Neural cell (in vitro differentiated cells): ENCODE data around the gene HHATL. TPM values are rescaled to one million over a fixed set of nuclear protein-coding genes. Genes with fewer than 3 reads are reported as not detected.

ENCODE experiments used
- H2AFZ ChIP-seq: fragments of 200-600, 300-800 bp; sonication (generic), shearing (Covaris generic); 2 replicates; pipeline ENCODE4 v1.6.0; 2014; ENCODE audit warnings: low read depth, mild to moderate bottlenecking, antibody characterized with exemption, low read length, moderate library complexity
- H3F3A ChIP-seq: fragments of 200-600 bp; shearing (Covaris generic); 2 replicates; pipeline ENCODE4 v1.6.1; 2016; ENCODE audit warnings: mild to moderate bottlenecking, moderate library complexity, mixed read lengths, antibody characterized with exemption, low read length; ENCODE audit not compliant: insufficient read depth, poor library complexity, severe bottlenecking
- H3K27ac ChIP-seq: fragments of 200-600, 300-800 bp; sonication (generic), shearing (Covaris generic); 2 replicates; pipeline ENCODE4 v1.5.1; 2014; ENCODE audit warnings: mild to moderate bottlenecking, low read length, moderate library complexity
- H3K27me3 ChIP-seq: fragments of 300-800, 200-600 bp; sonication (generic), shearing (Covaris generic); 2 replicates; pipeline ENCODE4 v1.6.0; 2014; ENCODE audit warnings: mild to moderate bottlenecking, low read depth, low read length, moderate library complexity; ENCODE audit not compliant: insufficient read depth
- H3K36me3 ChIP-seq: fragments of 300-800, 200-600 bp; sonication (generic), shearing (Covaris generic); 2 replicates; pipeline ENCODE4 v1.5.1; 2014; ENCODE audit warnings: mild to moderate bottlenecking, antibody characterized with exemption, low read length, moderate library complexity; ENCODE audit not compliant: insufficient read depth
- H3K4me2 ChIP-seq: fragments of 300-800, 200-600 bp; sonication (generic), shearing (Covaris generic); 2 replicates; pipeline ENCODE4 v1.6.0; 2014; ENCODE audit warnings: mild to moderate bottlenecking, low read length
- H3K4me3 ChIP-seq: fragments of 300-800, 200-600 bp; sonication (generic), shearing (Covaris generic); 2 replicates; pipeline ENCODE4 v1.5.1; 2014; ENCODE audit warnings: mild to moderate bottlenecking, low read length, moderate library complexity
- H3K79me2 ChIP-seq: fragments of 200-600 bp; shearing (Covaris generic); replicated peaks from 2 replicates; pipeline ENCODE4 v1.6.0; 2014; ENCODE audit warnings: mild to moderate bottlenecking, low read length, moderate library complexity; ENCODE audit not compliant: insufficient read depth
- H3K9ac ChIP-seq: fragments of 300-800, 200-600 bp; sonication (generic), shearing (Covaris generic); 2 replicates; pipeline ENCODE4 v1.6.1; 2016; ENCODE audit warnings: mild to moderate bottlenecking, low read length, mixed read lengths
- H3K9me2 ChIP-seq: fragments of 200-600 bp; shearing (Covaris generic); 2 replicates; pipeline ENCODE4 v1.6.1; 2016; ENCODE audit warnings: mild to moderate bottlenecking, low read length, mixed read lengths; ENCODE audit not compliant: insufficient read depth
- H3K9me3 ChIP-seq: fragments of 200-600, 300-800 bp; sonication (generic), shearing (Covaris generic); 2 replicates; pipeline ENCODE4 v1.6.1; 2016; ENCODE audit warnings: mild to moderate bottlenecking, mixed run types, low read length, moderate library complexity, mixed read lengths
- H4K20me1 ChIP-seq: fragments of 200-600 bp; shearing (Covaris generic); 2 replicates; pipeline ENCODE4 v1.6.1; 2016; ENCODE audit warnings: mild to moderate bottlenecking, mixed run types; ENCODE audit not compliant: insufficient read depth
- EP300 ChIP-seq: fragments of 450-650 bp; conservative IDR thresholded peaks from 2 replicates; pipeline ENCODE4 v1.6.1; 2014; ENCODE audit warnings: antibody characterized with exemption, mild to moderate bottlenecking, moderate library complexity; ENCODE audit not compliant: poor library complexity, severe bottlenecking
- EZH2 ChIP-seq: fragments of 200-600, 300-800 bp; shearing (Covaris generic), sonication (generic); IDR thresholded peaks from 2 replicates; pipeline ENCODE4 v1.6.1; 2014; ENCODE audit warnings: antibody characterized with exemption, low read length, borderline replicate concordance, mild to moderate bottlenecking; ENCODE audit not compliant: insufficient read depth, poor library complexity, severe bottlenecking
- MXI1 ChIP-seq: fragments of 450-650 bp; conservative IDR thresholded peaks from 2 replicates; pipeline ENCODE4 v1.6.1; 2014; ENCODE audit warnings: antibody characterized with exemption, mild to moderate bottlenecking; ENCODE audit not compliant: poor library complexity, severe bottlenecking
- POLR2AphosphoS5 ChIP-seq: IDR thresholded peaks from 2 replicates; pipeline ENCODE4 v1.6.1; 2012
- RAD21 ChIP-seq: fragments of 450-650 bp; conservative IDR thresholded peaks from 2 replicates; pipeline ENCODE4 v1.6.1; 2014; ENCODE audit warnings: antibody characterized with exemption, mild to moderate bottlenecking, moderate library complexity
- SMC3 ChIP-seq: fragments of 450-650 bp; conservative IDR thresholded peaks from 2 replicates; pipeline ENCODE4 v1.6.1; 2014; ENCODE audit warnings: antibody characterized with exemption, mild to moderate bottlenecking, moderate library complexity; ENCODE audit not compliant: poor library complexity
- TAF1 ChIP-seq: IDR thresholded peaks from 2 replicates; pipeline ENCODE4 v1.6.1; 2012; ENCODE audit warnings: low read depth
- polyA plus RNA-seq: library from polyadenylated mRNA; depleted of rRNA; stranded (reverse); fragments of >200 nt; gene quantifications from 2 replicates; pipeline ENCODE4 v1.2.3, GENCODE V29; 2014
- TF ChIP-seq, protein P1 (sequence below): fragments of 450-650 bp; IDR thresholded peaks from 2 replicates; pipeline ENCODE4 v1.5.1; 2014; ENCODE audit warnings: antibody characterized with exemption, mild to moderate bottlenecking, moderate library complexity; ENCODE audit not compliant: poor library complexity, severe bottlenecking
- TF ChIP-seq, protein P2 (sequence below): IDR thresholded peaks from 2 replicates; pipeline ENCODE4 v1.6.1; 2012; ENCODE audit warnings: borderline replicate concordance

The HHATL gene
- polyA plus RNA-seq, 1 donor from 2014 or later, result not detected

DNA sequence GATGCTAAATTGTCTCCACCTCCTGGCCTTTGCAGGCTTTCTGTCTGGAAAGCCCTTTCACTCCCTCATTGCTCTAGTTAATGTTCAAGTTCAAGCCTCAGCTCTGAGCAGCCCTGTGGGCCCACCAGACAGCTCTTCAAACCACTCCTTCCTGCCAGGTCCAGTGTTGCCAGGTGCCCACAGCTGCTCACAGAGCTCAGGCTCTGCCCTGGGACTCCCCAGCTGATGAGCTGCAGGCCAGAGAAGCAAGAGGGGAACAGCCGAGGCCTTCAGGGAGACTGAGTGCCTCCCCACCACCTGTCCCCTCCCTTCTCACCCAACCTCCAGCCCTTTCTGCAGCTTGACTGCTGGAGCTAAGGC is 50.4 kb downstream of the HHATL start:
- Histone ChIP-seq H3F3A (no peaks in the 10 kb centered on the region), H3K9me2 (no peaks in the 10 kb centered on the region), H3K4me2 (no peak overlapping the region), H4K20me1 (no peaks in the 10 kb centered on the region), H3K27me3 (no peaks in the 10 kb centered on the region), H3K36me3 (no peaks in the 10 kb centered on the region), H3K79me2 (no peaks in the 10 kb centered on the region), H3K9ac (no peak overlapping the region), H3K9me3 (no peaks in the 10 kb centered on the region), H3K4me3 (no peak overlapping the region), H3K27ac (no peak overlapping the region), H2AFZ (no peak overlapping the region)
- TF ChIP-seq SMC3, result no peak
- TF ChIP-seq, protein P1, sequence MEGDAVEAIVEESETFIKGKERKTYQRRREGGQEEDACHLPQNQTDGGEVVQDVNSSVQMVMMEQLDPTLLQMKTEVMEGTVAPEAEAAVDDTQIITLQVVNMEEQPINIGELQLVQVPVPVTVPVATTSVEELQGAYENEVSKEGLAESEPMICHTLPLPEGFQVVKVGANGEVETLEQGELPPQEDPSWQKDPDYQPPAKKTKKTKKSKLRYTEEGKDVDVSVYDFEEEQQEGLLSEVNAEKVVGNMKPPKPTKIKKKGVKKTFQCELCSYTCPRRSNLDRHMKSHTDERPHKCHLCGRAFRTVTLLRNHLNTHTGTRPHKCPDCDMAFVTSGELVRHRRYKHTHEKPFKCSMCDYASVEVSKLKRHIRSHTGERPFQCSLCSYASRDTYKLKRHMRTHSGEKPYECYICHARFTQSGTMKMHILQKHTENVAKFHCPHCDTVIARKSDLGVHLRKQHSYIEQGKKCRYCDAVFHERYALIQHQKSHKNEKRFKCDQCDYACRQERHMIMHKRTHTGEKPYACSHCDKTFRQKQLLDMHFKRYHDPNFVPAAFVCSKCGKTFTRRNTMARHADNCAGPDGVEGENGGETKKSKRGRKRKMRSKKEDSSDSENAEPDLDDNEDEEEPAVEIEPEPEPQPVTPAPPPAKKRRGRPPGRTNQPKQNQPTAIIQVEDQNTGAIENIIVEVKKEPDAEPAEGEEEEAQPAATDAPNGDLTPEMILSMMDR, result no peak
- no peak for TF ChIP-seq TAF1
- TF ChIP-seq, protein P2, sequence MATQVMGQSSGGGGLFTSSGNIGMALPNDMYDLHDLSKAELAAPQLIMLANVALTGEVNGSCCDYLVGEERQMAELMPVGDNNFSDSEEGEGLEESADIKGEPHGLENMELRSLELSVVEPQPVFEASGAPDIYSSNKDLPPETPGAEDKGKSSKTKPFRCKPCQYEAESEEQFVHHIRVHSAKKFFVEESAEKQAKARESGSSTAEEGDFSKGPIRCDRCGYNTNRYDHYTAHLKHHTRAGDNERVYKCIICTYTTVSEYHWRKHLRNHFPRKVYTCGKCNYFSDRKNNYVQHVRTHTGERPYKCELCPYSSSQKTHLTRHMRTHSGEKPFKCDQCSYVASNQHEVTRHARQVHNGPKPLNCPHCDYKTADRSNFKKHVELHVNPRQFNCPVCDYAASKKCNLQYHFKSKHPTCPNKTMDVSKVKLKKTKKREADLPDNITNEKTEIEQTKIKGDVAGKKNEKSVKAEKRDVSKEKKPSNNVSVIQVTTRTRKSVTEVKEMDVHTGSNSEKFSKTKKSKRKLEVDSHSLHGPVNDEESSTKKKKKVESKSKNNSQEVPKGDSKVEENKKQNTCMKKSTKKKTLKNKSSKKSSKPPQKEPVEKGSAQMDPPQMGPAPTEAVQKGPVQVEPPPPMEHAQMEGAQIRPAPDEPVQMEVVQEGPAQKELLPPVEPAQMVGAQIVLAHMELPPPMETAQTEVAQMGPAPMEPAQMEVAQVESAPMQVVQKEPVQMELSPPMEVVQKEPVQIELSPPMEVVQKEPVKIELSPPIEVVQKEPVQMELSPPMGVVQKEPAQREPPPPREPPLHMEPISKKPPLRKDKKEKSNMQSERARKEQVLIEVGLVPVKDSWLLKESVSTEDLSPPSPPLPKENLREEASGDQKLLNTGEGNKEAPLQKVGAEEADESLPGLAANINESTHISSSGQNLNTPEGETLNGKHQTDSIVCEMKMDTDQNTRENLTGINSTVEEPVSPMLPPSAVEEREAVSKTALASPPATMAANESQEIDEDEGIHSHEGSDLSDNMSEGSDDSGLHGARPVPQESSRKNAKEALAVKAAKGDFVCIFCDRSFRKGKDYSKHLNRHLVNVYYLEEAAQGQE, result no peak

DNA sequence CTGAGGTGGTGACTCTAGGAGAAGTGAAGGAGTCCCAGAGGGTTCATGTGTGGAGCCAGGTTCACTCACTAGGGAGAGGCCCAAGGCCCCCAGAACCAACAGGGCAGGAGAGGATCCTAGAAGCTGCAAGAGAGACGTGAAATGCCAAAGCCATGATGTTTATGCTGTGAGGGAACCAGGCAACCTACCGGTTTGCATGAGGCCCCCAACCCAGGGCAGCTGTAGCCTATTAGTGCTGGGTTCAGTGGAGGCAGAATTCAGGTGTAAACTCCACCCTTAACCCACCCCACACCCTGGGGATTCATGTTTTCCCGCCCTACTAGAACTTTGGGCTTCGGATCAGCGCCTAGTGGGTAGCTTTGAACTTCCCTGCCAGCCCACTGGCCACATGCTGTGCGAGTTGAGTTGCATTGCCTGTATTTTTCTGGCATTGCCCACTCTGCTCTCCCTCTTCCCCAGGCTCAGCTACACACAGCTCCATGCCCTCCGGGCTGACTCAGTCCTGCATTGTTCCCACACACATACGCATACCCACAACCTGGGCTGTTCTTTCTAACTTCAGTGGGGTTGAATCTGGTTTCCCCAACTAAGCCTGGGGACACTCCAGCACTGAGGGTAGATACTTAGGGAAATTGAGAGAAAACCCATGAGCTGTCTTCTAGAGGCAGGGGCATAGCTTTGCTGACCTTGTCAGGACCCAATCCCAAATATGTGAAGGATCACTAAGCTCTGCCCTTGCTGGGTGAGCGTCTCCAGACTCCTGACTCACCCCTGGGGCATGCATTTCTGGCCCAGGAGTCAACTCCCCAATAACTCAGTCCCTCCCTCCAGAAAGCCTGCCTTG is 51.1 kb downstream of the HHATL start:
- no peak overlapping the region for H3K4me2 ChIP-seq
- H3K9me2 ChIP-seq, result no peaks in the 10 kb centered on the region
- H3K9ac ChIP-seq, result no peak overlapping the region
- H3K27me3 ChIP-seq, result no peaks in the 10 kb centered on the region
- no peak overlapping the region for H3K4me3 ChIP-seq
- no peaks in the 10 kb centered on the region for H3K79me2 ChIP-seq
- H2AFZ ChIP-seq, result no peak overlapping the region
- H4K20me1 ChIP-seq, result no peaks in the 10 kb centered on the region
- H3K9me3 ChIP-seq, result no peaks in the 10 kb centered on the region
- no peak overlapping the region for H3K27ac ChIP-seq
- no peaks in the 10 kb centered on the region for H3K36me3 ChIP-seq
- no peaks in the 10 kb centered on the region for H3F3A ChIP-seq
- TF ChIP-seq, protein P2, result no peak
- TF ChIP-seq POLR2AphosphoS5 (no peak), RAD21 (no peak), EZH2 (no peak), SMC3 (no peak), MXI1 (no peak), EP300 (no peak), TAF1 (no peak)
- TF ChIP-seq, protein P1, result no peak
